NCI-H1694 treated with DMSO at 0.1 percent for 48 hours (cell line): Measurements from ENCODE around the gene LCE3A.
"Not testable (repeated sequence)": the region's sequence is repeated elsewhere in the genome, so short reads cannot be mapped to it uniquely, and the experiment has no call there.

Experiments
- DNase-seq: peaks from one replicate; lab custom pipeline; 2025; lab: John Stamatoyannopoulos, UW

The LCE3A gene

GRCh38 chr1:152622803-152623202, at the start of gene LCE3A:
Gene LCE3A, minus strand, starts transcription at chr1:152623103. Its CDS starts 0 bp downstream, at chr1:152623103.
- no peak for DNase-seq

GRCh38 chr1:152667648-152668047, 44.7 kb upstream of the LCE3A start:
- no peak for DNase-seq

- not testable (repeated sequence) for DNase-seq
These were observed 43.3 kb upstream of the LCE3A start for GRCh38 chr1:152666171-152666570.

DNA sequence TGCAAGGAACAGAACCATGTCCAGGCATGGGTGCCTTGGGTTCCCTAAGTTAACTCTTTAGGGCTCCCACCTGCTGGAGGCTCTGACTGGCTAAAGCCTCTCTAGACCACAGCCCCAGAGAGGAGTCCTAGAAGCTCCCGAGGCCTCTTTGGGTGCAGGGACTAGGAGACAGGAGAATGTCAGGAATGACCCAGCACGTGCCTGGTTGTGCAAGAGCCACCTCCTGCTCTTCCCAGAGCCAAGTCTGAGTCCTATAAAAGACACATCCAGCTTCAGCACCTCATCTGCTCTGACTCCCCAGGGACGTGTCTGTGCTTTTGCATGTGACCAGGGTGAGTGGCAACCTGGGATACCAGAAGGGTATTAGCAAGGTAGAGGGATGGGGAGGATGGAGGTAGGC, 40.2 kb upstream of the LCE3A start, which contains the start of gene LCE2D:
Gene LCE2D, plus strand, starts transcription at position 283 of the 400 bp plus-strand sequence. CDS start 726 bp downstream, outside the sequence.
- DNase-seq = no peak

GRCh38 chr1:152658649-152659048, 35.7 kb upstream of the LCE3A start:
- no peak for DNase-seq

DNA sequence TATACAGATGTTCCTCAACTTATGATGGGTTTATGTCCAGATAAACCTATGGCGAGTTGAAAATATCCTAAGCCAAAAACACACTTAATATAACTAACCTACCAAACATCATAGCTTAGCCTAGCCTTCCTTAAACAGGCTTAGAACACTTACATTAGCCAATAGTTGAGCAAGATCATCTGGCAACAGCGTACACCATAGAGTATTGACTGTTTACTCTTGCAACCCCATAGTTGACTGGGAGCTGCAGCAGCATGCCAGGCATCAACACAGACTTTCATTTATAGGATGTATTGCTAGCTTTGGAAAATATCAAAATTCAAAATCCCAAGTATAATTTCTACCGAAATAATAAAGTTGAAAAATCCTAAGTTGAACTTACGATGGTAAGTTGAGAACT, 34.8 kb upstream of the LCE3A start:
- no peak for DNase-seq

DNA sequence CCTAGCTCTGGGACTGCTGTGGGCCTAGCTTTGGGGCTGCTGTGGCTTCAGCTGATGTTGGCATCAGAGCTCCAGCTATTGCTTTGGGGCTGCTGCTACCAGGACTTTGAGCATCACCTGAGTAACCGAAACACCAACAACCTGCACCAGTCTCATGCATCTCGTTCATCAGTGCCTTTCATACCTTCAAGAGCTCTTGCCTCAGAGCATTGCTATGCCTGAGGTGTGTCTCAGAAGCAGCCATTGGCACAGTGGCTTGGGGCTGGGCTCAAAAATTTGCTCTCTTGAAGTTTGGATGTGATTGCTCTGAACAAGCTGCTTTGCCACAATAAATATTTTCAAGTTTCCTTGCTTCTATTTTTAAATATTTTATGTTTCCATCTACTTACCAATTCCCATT, 33.6 kb upstream of the LCE3A start:
- DNase-seq = no peak

DNA sequence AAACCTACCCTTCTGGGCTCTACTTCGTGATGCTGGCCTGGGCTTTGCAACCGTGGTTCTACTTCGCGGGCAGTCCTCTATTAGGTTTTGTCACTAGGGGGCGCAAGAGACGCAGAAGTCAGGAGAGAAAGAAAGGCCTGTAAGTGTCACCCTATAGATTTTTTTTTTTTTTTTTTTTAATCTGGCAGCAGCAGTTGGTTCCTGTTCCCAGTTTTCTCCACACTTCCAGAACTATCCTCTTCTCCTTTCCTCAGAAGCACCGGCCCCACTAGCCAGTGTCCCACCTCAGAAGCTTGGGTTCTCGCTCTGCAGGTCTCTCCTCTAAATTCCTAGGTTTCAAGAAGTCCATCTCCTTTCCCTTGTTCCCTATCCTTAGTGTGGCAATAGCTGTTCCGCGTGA, 31.2 kb upstream of the LCE3A start:
- DNase-seq = peak; percentile 37

GRCh38 chr1:152646656-152647055, 23.8 kb upstream of the LCE3A start:
- DNase-seq = no peak

DNA sequence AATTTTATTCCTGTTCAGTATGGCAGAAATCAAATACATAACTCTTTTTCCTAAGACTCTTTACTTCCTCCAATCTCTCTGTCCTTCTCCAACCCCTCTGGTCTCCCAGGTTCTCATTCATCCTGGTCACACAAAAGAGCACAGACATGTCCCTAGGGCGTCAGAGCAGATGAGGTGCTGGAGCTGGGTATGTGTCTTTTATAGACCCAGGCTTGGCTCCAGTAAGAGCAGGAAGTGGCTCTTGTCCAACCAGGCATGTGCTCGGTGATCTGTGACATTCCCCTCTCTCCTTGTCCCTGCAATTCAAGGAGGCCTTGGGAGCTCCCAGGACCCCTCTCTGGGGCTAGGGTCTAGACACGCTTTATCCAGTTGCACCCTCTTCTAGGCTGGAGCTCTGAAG, 22.2 kb upstream of the LCE3A start:
- DNase-seq = no peak

DNA sequence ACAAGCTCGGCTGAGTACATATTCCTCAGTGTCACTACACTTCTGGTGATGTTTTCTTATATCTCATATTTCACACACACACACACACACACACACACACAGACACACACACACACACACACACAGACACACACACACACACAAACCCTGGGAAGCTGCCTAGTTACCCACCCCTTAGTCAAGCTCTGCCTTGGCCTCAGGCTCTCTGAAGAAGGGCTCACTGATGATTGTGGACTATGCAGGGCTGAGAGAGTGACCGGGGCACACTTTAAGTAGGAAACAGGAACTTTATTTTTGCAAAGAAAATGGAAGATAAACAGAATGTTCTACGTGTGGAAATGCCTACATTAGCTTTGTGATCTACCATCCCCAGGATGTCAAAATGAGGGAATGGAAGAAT, 21.0 kb upstream of the LCE3A start:
- DNase-seq = no peak

GRCh38 chr1:152640351-152640750, 17.4 kb upstream of the LCE3A start:
- DNase-seq = no peak

GRCh38 chr1:152630596-152630995, 7.7 kb upstream of the LCE3A start:
- no peak for DNase-seq

GRCh38 chr1:152626744-152627143, 3.8 kb upstream of the LCE3A start:
- DNase-seq = no peak

DNA sequence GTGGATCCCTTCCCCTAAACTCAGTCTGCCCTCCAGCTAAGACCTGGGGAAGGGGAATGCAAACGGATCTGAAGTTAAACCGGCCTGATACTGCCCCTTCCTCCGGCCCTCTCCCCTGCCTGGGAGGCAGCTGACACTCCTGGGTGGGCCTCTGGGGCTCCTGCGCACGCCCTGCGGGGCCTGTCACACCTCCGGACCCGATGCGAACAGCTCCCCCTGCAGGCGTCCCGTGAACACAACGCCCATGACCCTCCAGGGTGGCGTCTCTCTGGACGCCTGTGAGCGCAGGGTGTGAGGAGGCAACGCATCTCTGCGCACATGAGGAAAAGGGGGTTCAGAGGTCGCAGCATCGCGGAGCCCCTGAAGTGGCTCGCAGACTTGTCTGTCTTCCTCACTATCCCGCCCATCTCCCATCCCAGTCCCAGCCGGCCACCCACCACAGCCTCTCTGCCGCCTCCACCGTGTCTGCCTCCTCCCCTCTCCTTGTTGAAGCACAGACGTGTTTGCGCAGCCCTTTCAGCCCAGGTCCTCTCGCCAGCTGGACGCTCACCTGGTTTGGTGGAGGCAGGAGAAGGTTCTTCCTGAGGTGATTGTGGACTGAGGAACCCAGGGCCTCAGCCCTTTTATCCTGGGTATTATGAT, 421 bp upstream of the LCE3A start:
- no peak for DNase-seq

DNA sequence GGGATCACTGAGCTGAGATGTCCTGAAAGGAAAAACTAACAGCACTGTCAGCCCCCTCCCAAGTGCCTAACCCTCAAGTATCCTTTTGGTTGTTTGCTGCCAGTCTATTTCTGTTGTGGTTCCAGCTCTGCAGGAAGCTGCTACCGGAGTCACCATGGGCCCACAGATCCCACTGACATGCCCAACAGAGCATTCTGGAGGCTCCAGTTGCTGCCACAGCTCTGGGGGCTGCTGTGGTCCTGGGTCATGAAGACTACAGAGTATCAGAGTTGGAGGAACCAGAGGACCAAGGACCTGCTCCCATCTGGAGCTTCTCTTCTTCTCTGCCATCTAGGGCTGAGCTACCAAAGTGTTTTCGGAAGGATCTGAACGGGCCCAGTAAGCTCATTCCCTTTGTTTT, 910 bp downstream of the LCE3A start:
- DNase-seq = no peak

DNA sequence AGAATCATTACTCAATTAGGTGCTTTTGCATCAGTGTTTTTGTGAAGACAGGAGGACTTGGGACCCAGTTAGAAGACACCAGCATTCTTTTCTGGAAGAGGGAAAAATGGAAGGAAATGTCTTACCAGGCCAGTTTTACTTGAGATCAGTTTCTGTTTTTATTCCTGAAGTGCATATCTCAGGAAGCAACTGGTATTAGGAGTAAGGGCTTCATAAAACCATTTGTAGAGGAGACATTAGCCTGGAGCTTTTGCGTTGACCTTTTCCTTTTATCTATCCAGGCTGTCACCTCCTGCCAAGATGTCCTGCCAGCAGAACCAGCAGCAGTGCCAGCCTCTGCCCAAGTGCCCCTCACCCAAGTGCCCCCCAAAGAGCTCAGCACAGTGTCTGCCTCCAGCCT, 9.4 kb downstream of the LCE3A start, which contains the start of gene LCE3B:
Gene LCE3B, plus strand, starts transcription at position 301 of the 400 bp plus-strand sequence. Its CDS starts 0 bp downstream, at position 301.
- no peak for DNase-seq

GRCh38 chr1:152599934-152600333, 23.0 kb downstream of the LCE3A start, which contains the start of gene LCE3C:
Gene LCE3C, plus strand, starts transcription at chr1:152600234. Its CDS starts 498 bp downstream, at chr1:152600732.
- no peak for DNase-seq

GRCh38 chr1:152596986-152597385, 25.9 kb downstream of the LCE3A start:
- DNase-seq = no peak

DNA sequence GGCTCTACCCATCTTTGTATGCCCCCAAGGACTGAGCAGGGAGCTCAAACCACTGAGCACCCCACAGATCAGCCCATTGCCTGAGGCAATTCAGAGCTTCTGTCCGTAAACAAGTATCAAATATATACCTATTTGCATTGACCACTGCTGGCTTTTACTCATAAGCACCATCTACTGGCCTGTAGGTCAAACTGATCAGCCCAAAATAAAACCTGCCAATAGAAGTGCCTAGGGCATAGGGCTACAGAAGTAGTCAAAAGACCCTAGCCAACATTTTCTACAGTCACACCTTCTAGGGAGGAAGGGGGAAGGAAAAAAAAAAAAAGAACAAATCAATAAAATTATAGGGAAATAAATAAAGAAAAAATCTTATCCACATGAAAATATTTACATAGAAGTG, 37.3 kb downstream of the LCE3A start:
- DNase-seq = no peak

GRCh38 chr1:152582647-152583046, 40.3 kb downstream of the LCE3A start:
- no peak for DNase-seq

DNA sequence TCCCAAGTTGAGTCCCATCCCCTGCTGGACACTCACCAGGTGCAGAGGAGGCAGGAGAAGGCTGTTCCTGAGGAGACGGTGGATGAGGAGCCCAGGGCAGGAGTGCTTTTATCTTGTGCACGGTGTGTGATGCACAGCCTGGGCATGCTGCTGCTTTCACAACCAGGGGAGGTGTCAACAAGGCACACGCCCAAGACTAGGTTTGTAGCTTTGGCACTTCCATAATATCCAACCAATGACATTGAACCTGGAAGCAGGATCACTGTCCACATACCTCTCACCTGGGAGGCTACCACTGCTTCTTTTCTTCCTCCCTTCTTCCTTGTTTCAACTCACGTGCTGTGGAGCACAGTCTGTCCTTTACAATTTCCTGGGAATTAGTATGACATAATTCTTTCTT, 42.5 kb downstream of the LCE3A start, which contains the start of gene LCE3D:
Gene LCE3D, minus strand, starts transcription at position 84 of the 400 bp plus-strand sequence. CDS start 580 bp downstream, outside the sequence.
- no peak for DNase-seq

DNA sequence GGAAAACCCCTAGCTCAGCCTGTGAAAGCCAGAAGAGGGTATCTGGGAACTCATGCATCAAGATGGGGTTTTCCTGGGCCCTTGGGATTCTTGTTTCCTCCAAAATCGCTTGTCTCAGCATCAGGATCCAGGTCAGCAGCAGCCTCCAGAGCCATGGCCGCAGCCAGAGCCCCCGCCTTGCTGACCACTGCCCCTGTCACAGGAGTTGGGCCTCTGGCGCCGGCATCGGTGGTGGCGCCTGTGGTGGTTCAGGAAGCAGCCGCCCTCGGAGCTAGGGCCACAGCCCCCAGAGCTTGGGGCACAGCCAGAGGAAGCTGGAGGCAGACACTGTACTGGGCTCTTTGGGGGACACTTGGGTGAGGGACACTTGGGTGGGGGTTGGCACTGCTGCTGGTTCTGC, 43.4 kb downstream of the LCE3A start:
- DNase-seq = not testable (repeated sequence)

DNA sequence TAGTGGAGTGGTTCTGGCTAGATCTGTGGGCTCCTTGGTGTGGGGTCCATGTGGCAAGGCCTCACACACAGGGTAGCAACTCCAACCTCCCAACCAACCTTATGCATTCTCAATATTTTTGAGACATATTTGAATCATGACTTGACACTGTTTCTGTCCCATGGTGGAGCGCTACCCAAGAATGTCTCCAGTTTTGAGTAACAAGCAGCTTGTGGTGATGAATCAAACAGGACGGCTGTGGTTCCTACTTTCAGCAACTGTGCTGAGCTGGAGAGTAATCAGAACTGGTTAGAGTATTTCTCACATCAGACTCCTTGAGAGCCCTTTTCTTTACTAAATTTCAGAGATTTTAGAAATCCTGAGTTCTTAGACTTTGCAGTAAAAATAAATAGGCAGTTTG, 45.7 kb downstream of the LCE3A start:
- no peak for DNase-seq
